Spleen (tissue), 7 donors: ENCODE data around the gene ABCB4.

Experiments used
- CTCF ChIP-seq, 11 experiments: fragments of 200-600 bp in 7 of 11; fragments of 450-650 bp in 4 of 11; sonication (generic) in 4 of 11; IDR thresholded peaks in 8 of 11; conservative IDR thresholded peaks in 3 of 11; 1 replicate in 7 of 11; 2 replicates in 4 of 11; pipeline versions ENCODE4 v1.4.0 to v1.8.0; 2016 to 2021; ENCODE audit warnings: antibody characterized with exemption in 11 of 11, inconsistent platforms in 4 of 11, mild to moderate bottlenecking in 1 of 11
- POLR2A ChIP-seq, 3 donors: fragments of 450-650 bp; IDR thresholded peaks; one replicate each; pipeline ENCODE4 v1.5.1; 2017; ENCODE audit warnings: antibody characterized with exemption in 3 of 3, mild to moderate bottlenecking in 1 of 3
- POLR2AphosphoS5 ChIP-seq, 3 donors: sonication (generic); formaldehyde crosslinking; IDR thresholded peaks; one replicate each; pipeline ENCODE4 v1.5.1; 2017; ENCODE audit warnings: antibody characterized with exemption in 3 of 3
- donor health status: DM: no; HTN: no; CAD: no; lungs with moderate emphysema.
- donor health status: DM: no; HTN: no; CAD: no.
- donor health status: DM: no; HTN: no; CAD: no.

GRCh38 chr7:87369216-87369615, 106.3 kb downstream of the ABCB4 start:
- TF ChIP-seq POLR2AphosphoS5 (IDR thresholded peaks at IDR 0.05) (no peak), CTCF (IDR thresholded peaks at IDR 0.05 in 8 of 11, conservative IDR thresholded peaks at IDR 0.05 in 3 of 11) (no peak), POLR2A (IDR thresholded peaks at IDR 0.05) (no peak)
